Measurements from ENCODE around the gene C2orf42. TPM values are rescaled to one million over a fixed set of nuclear protein-coding genes. Genes with fewer than 3 reads are reported as not detected.
"Not testable (repeated sequence)": the region's sequence is repeated elsewhere in the genome, so short reads cannot be mapped to it uniquely, and the experiment has no call there.

Gene C2orf42
- 10 to 100 TPM in 3 of 4 donors, 1 to 10 TPM in 1; 2.3 to 18.2 (median 11.8) TPM for total RNA-seq

DNA sequence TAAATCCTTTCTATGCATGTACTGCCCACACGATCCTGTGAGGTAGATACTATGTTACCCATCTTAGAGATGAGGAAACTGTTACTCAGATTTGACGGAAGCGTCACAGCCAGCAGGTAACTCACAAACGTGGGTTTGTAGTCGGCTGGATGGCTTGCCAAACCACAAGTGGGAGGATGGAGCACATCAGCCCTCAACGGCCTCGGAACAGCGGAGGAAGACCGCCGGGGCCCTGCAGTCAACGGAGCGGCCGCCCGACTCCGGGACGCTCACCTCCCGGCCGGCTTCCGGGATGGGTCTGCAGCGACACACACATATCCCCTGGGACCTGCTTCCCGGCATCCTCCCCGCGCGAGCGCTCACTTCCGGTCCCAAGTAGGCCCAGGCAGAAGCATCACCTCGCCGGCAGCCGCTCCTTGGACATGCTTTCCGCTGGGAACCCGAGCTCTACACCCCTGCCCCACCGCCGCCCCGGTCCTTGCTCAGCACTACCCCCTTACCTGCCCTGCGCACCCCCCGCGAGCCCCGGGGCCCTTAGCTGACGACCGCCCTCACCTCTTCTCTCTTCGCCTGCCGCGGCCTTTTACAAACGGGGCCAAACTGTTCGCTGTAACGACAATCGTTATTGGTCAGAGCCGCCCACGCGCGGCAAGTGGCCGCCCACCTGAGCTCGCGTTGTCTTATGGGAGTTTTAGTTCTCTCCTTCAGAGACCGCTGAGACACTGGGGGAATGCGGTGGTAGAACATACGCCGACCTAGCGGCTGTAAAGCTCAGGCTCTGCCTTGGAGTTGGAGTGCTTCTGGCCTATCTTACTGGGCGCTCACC lies at the start of gene C2orf42:
C2orf42 (minus strand) TSS at position 602 of the 826 bp plus-strand sequence. CDS start 9,034 bp downstream, outside the sequence.
- intact Hi-C loops (cut with DNase I; ENCODE audit: low total_unique reads), result no loop called here
- DNase-seq (ENCODE audit: low spot score in 2 of 2), result peak; percentile 97 to 99
- WGBS, 2 donors, result 0 to 1% methylated on average over 44 to 57 of the region's 60 CpGs
- H3K4me3 ChIP-seq (ENCODE audit: low read depth, poor library complexity, severe bottlenecking), result peak within 1 kb of the TSS; percentile 59
- TF ChIP-seq POLR2A (IDR thresholded peaks at IDR 0.05), result peak in 1 of 2 donors; percentile 93
- TF ChIP-seq, protein P1, sequence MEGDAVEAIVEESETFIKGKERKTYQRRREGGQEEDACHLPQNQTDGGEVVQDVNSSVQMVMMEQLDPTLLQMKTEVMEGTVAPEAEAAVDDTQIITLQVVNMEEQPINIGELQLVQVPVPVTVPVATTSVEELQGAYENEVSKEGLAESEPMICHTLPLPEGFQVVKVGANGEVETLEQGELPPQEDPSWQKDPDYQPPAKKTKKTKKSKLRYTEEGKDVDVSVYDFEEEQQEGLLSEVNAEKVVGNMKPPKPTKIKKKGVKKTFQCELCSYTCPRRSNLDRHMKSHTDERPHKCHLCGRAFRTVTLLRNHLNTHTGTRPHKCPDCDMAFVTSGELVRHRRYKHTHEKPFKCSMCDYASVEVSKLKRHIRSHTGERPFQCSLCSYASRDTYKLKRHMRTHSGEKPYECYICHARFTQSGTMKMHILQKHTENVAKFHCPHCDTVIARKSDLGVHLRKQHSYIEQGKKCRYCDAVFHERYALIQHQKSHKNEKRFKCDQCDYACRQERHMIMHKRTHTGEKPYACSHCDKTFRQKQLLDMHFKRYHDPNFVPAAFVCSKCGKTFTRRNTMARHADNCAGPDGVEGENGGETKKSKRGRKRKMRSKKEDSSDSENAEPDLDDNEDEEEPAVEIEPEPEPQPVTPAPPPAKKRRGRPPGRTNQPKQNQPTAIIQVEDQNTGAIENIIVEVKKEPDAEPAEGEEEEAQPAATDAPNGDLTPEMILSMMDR (IDR thresholded peaks at IDR 0.05), result no peak

- no peak for DNase-seq (ENCODE audit: low spot score in 2 of 2)
- no peak for TF ChIP-seq POLR2A (IDR thresholded peaks at IDR 0.05)
- TF ChIP-seq, protein P1 (IDR thresholded peaks at IDR 0.05), result no peak
- no peak overlapping the region for H3K4me3 ChIP-seq (ENCODE audit: low read depth, poor library complexity, severe bottlenecking)
- WGBS, 2 donors, result 90 to 93% methylated on average over 3 of the region's 3 CpGs
- intact Hi-C loops (cut with DNase I; ENCODE audit: low total_unique reads), result no loop called here
These were observed 49.8 kb upstream of the C2orf42 start for GRCh38 chr2:70240599-70240998.

DNA sequence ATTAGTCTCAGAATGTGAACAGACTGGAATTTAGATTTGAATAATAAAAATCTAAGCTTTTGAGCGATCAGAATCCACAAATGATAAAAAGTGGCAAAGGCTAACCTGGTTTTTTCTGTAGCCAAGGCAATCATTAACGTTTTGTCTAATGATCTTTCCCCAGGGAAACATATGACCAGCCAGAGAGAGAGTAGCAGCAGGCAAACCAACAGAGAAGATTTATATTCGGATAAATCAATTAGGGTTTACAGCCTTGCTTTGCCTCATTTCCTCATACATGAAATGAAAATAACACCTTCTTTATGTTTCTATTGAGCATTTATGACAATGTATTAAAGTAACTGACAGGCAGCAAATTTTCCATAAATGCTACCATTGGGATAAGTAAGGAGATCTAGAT lies 43.1 kb upstream of the C2orf42 start:
- WGBS, 2 donors, result 66% methylated on average over 3 of the region's 3 CpGs
- TF ChIP-seq, protein P1 (IDR thresholded peaks at IDR 0.05), result no peak
- no peak for TF ChIP-seq POLR2A (IDR thresholded peaks at IDR 0.05)
- no peak overlapping the region for H3K4me3 ChIP-seq (ENCODE audit: low read depth, poor library complexity, severe bottlenecking)

DNA sequence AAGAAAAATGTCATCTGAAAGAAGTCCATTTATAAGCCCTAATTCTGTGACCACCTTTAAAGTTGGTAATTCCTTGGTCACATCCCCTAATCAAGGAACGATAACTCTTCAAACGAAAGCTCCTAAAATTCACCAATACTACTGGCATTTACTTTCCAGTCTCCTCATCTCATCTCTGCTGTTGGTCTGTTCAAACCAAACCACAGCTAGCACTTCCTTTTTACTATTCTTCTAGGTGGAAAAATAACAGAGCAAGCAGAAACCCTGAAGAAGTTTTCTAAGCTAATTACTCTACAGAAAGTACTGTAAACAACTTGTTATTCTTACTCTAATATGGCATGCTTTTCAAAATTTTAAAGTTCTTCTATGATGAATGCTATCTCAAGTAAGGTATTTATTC lies 36.0 kb upstream of the C2orf42 start:
- no peak overlapping the region for H3K4me3 ChIP-seq (ENCODE audit: low read depth, poor library complexity, severe bottlenecking)
- 86 to 90% methylated on average over 2 of the region's 2 CpGs for WGBS, 2 donors
- intact Hi-C loops (cut with DNase I; ENCODE audit: low total_unique reads), result no loop called here
- TF ChIP-seq, protein P1 (IDR thresholded peaks at IDR 0.05), result no peak
- no peak for TF ChIP-seq POLR2A (IDR thresholded peaks at IDR 0.05)
- DNase-seq (ENCODE audit: low spot score in 2 of 2), result no peak

More for the DNA sequence above, 43.1 kb upstream of the C2orf42 start:
- DNase-seq (ENCODE audit: low spot score in 2 of 2), result no peak
- intact Hi-C loops (cut with DNase I; ENCODE audit: low total_unique reads), result no loop called here

DNA sequence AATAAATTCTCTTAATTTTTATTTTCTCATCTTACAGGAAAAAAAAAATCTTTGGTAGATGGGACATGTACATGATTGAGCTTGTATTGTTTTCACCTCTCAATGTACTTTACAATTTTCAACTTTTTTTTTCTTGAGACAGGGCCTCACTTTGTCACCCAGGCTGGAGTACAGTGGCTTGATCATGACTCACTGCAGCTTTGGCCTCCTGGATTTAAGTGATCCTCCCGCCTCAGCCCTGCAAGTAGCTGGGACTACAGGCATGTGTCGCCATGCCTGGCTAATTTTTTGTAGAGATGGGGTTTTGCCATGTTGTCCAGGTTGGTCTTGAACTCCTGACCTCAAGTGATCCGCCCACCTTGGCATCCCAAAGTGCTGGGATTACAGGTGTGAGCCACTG lies 32.5 kb upstream of the C2orf42 start:
- DNase-seq (ENCODE audit: low spot score in 2 of 2); intact Hi-C loops (cut with DNase I; ENCODE audit: low total_unique reads); H3K4me3 ChIP-seq (ENCODE audit: low read depth, poor library complexity, severe bottlenecking): not testable (repeated sequence)
- 94 to 98% methylated on average over 3 of the region's 3 CpGs for WGBS, 2 donors

- TF ChIP-seq, protein P1 (IDR thresholded peaks at IDR 0.05), result no peak
- no peak for TF ChIP-seq POLR2A (IDR thresholded peaks at IDR 0.05)
- 94% methylated on average over 3 of the region's 3 CpGs for WGBS, 2 donors
- intact Hi-C loops (cut with DNase I; ENCODE audit: low total_unique reads), result no loop called here
These were observed 24.2 kb upstream of the C2orf42 start for GRCh38 chr2:70214953-70215549.

More at GRCh38 chr2:70214953-70215549, 24.2 kb upstream of the C2orf42 start:
- H3K4me3 ChIP-seq (ENCODE audit: low read depth, poor library complexity, severe bottlenecking), result no peak overlapping the region
- no peak for DNase-seq (ENCODE audit: low spot score in 2 of 2)
